HEK293 (cell line): ENCODE measurements around the gene MRPL9.
"Not testable (repeated sequence)": the region's sequence is repeated elsewhere in the genome, so short reads cannot be mapped to it uniquely, and the experiment has no call there.

Experiments used
- CTCF ChIA-PET: fragments of 350-600 bp; formaldehyde crosslinking; extraction: SDS; loops from one replicate; lab custom pipeline; 2021; ENCODE audit warnings: antibody characterized with exemption; lab: Yijun Ruan, JAX
- POLR2A ChIA-PET: fragments of 300-600 bp; formaldehyde crosslinking; extraction: SDS; loops from one replicate; lab custom pipeline; 2020; ENCODE audit warnings: antibody characterized with exemption, inconsistent platforms; lab: Yijun Ruan, JAX
- H3K27ac ChIP-seq: fragments of 200-500 bp; sonication (Bioruptor generic); 2 replicates; pipeline ENCODE4 v1.5.1; 2014; ENCODE audit warnings: low read depth, low read length, control low read depth, inconsistent platforms; ENCODE audit errors: extremely low read depth
- H3K36me3 ChIP-seq, 2 experiments: fragments of 200-500 bp in 1 of 2; sonication (Bioruptor generic) in 1 of 2; 1 replicate in 1 of 2; 2 replicates in 1 of 2; pipeline ENCODE4 v1.5.1; 2014 to 2017; ENCODE audit warnings: inconsistent platforms in 2 of 2, low read length in 2 of 2; ENCODE audit not compliant: control insufficient read depth in 2 of 2, insufficient read depth in 1 of 2
- H3K4me1 ChIP-seq: fragments of 200-500 bp; sonication (Bioruptor generic); 2 replicates; pipeline ENCODE4 v1.5.1; 2014; ENCODE audit warnings: mild to moderate bottlenecking, low read length, inconsistent platforms; ENCODE audit not compliant: control insufficient read depth, insufficient read depth
- H3K4me3 ChIP-seq: 2 replicates; pipeline ENCODE4 v1.5.1; 2011; ENCODE audit warnings: low read depth, mild to moderate bottlenecking, control low read depth, low read length, moderate library complexity
- H3K9me3 ChIP-seq: fragments of 200-500 bp; sonication (Bioruptor generic); 2 replicates; pipeline ENCODE4 v1.5.1; 2014; ENCODE audit warnings: low read depth, low read length, inconsistent platforms; ENCODE audit not compliant: control insufficient read depth, insufficient read depth
- EGR2 ChIP-seq: fragments of 450-650 bp; formaldehyde crosslinking; IDR thresholded peaks from 2 replicates; pipeline ENCODE4 v1.5.1; 2016; ENCODE audit warnings: low read depth, missing biosample characterization, missing genetic modification characterization
- KLF7 ChIP-seq: fragments of 450-650 bp; formaldehyde crosslinking; IDR thresholded peaks from 2 replicates; pipeline ENCODE4 v1.5.1; 2016; ENCODE audit warnings: missing biosample characterization, missing genetic modification characterization, borderline replicate concordance
- PRDM10 ChIP-seq: fragments of 450-650 bp; formaldehyde crosslinking; IDR thresholded peaks from 2 replicates; pipeline ENCODE4 v1.5.1; 2016; ENCODE audit warnings: missing biosample characterization, missing genetic modification characterization
- REST ChIP-seq: fragments of 450-650 bp; formaldehyde crosslinking; IDR thresholded peaks from 2 replicates; pipeline ENCODE4 v1.5.1; 2016; ENCODE audit warnings: missing biosample characterization, missing genetic modification characterization
- SALL2 ChIP-seq: fragments of 450-650 bp; formaldehyde crosslinking; IDR thresholded peaks from 2 replicates; pipeline ENCODE4 v1.5.0; 2017; ENCODE audit warnings: missing biosample characterization, mild to moderate bottlenecking, missing genetic modification characterization, borderline replicate concordance
- SP7 ChIP-seq: fragments of 450-650 bp; formaldehyde crosslinking; IDR thresholded peaks from 2 replicates; pipeline ENCODE4 v1.5.1; 2016; ENCODE audit warnings: missing biosample characterization, missing genetic modification characterization
- ZBTB21 ChIP-seq: fragments of 450-650 bp; formaldehyde crosslinking; IDR thresholded peaks from 2 replicates; pipeline ENCODE4 v1.5.1; 2017; ENCODE audit warnings: missing biosample characterization, missing genetic modification characterization
- ZNF121 ChIP-seq: fragments of 450-650 bp; formaldehyde crosslinking; IDR thresholded peaks from 2 replicates; pipeline ENCODE4 v1.5.1; 2016; ENCODE audit warnings: missing biosample characterization, missing genetic modification characterization
- ZNF148 ChIP-seq: fragments of 450-650 bp; formaldehyde crosslinking; IDR thresholded peaks from 2 replicates; pipeline ENCODE4 v1.5.0; 2017; ENCODE audit warnings: missing biosample characterization, missing genetic modification characterization, borderline replicate concordance
- ZNF184 ChIP-seq: fragments of 450-650 bp; IDR thresholded peaks from 2 replicates; pipeline ENCODE4 v1.5.1; 2018; ENCODE audit warnings: missing biosample characterization, mild to moderate bottlenecking, missing genetic modification characterization
- ZNF221 ChIP-seq: fragments of 450-650 bp; formaldehyde crosslinking; IDR thresholded peaks from 2 replicates; pipeline ENCODE4 v1.5.1; 2017; ENCODE audit warnings: missing biosample characterization, missing genetic modification characterization, borderline replicate concordance
- ZNF274 ChIP-seq, 2 experiments: fragments of 200-500 bp in 1 of 2; fragments of 450-650 bp in 1 of 2; sonication (Bioruptor generic) in 1 of 2; formaldehyde crosslinking in 1 of 2; IDR thresholded peaks; 2 replicates each; pipeline versions ENCODE4 v1.5.1 to v1.6.1; 2014 to 2016; ENCODE audit warnings: borderline replicate concordance in 1 of 2, inconsistent platforms in 1 of 2, low read length in 1 of 2, missing biosample characterization in 1 of 2, missing genetic modification characterization in 1 of 2
- ZNF394 ChIP-seq: fragments of 450-650 bp; formaldehyde crosslinking; IDR thresholded peaks from 2 replicates; pipeline ENCODE4 v1.5.1; 2016; ENCODE audit warnings: missing biosample characterization, missing genetic modification characterization, mild to moderate bottlenecking, moderate library complexity, borderline replicate concordance
- ZNF571 ChIP-seq: fragments of 450-650 bp; formaldehyde crosslinking; IDR thresholded peaks from 2 replicates; pipeline ENCODE4 v1.5.0; 2017; ENCODE audit warnings: missing biosample characterization, missing genetic modification characterization
- ZNF596 ChIP-seq: fragments of 450-650 bp; IDR thresholded peaks from 2 replicates; pipeline ENCODE4 v1.5.0; 2018; ENCODE audit warnings: missing biosample characterization, mild to moderate bottlenecking, missing genetic modification characterization, moderate library complexity
- ZNF600 ChIP-seq: fragments of 450-650 bp; formaldehyde crosslinking; IDR thresholded peaks from 2 replicates; pipeline ENCODE4 v1.5.1; 2016; ENCODE audit warnings: missing biosample characterization, missing genetic modification characterization
- ZNF792 ChIP-seq: fragments of 450-650 bp; formaldehyde crosslinking; IDR thresholded peaks from 2 replicates; pipeline ENCODE4 v1.5.1; 2016; ENCODE audit warnings: missing biosample characterization, missing genetic modification characterization
- ZSCAN30 ChIP-seq: fragments of 450-650 bp; IDR thresholded peaks from 2 replicates; pipeline ENCODE4 v1.5.1; 2018; ENCODE audit warnings: missing biosample characterization, mild to moderate bottlenecking, missing genetic modification characterization, moderate library complexity

The MRPL9 gene

DNA sequence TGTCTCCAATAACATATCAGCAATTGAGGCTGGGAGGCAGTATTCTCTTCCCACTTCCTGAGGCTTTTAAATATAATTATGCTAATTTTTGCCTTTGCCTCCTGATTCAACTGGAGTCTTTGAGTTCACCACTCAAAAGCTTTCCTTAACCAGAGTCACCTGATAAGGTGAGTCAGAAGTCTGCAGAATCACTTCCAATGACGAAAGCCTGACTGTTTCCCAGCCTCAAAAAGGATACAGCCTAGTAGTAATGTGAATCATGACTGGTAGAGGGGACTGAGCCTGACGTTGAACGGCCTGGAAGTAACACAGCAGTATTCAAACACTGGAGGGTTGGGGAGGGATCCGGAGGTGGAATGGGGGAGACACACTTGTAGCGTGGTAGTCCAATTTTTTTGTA is 10.4 kb upstream of the MRPL9 start (continued):
- TF ChIP-seq PRDM10 (tag by site-specific recombination), result no peak
- TF ChIP-seq ZNF148 (tag by site-specific recombination), result no peak
- TF ChIP-seq ZNF221 (tag by site-specific recombination), result no peak
- no peak for TF ChIP-seq KLF7
- no peak for TF ChIP-seq SP7
- TF ChIP-seq ZNF600 (tag by site-specific recombination), result no peak
- no peak for TF ChIP-seq REST (tag by site-specific recombination)

DNA sequence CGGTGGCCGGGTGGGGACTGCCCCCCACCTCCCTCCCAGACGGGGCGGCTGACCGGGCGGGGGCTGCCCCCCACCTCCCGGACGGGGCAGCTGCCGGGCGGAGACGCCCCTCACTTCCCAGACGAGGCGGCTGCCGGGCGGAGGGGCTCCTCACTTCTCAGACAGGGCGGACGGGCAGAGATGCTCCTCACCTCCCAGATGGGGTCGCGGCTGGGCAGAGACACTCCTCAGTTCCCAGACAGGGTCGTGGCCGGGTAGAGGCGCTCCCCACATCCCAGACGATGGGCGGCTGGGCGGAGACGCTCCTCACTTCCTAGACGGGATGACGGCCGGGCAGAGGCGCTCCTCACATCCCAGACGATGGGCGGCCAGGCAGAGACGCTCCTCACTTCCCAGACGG is 6.0 kb upstream of the MRPL9 start:
- H3K4me1 ChIP-seq, H3K4me3 ChIP-seq, POLR2A ChIA-PET, H3K9me3 ChIP-seq, CTCF ChIA-PET, H3K27ac ChIP-seq: not testable (repeated sequence)
- peaks cover 0 to 16% of the 10 kb centered on the region in 2 experiments; a peak in 2 of 3 replicates for H3K36me3 ChIP-seq

GRCh38 chr1:151768351-151769066 is 5.2 kb upstream of the MRPL9 start:
- H3K4me1 ChIP-seq, POLR2A ChIA-PET, H3K4me3 ChIP-seq, H3K36me3 ChIP-seq, CTCF ChIA-PET, H3K9me3 ChIP-seq, H3K27ac ChIP-seq: not testable (repeated sequence)

- POLR2A ChIA-PET, result interaction anchor here (1.0 to 1.9 kb wide), 6 partner anchors 16 to 253 kb away, joined by 3 to 11 read pairs (median 6); partner anchors contain the start of genes C2CD4D, CGN, TDRKH and TUFT1
- H3K4me1 ChIP-seq, result no peaks in the 10 kb centered on the region
- H3K4me3 ChIP-seq, result peak overlapping the region; percentile 93
- peaks cover 17 to 32% of the 10 kb centered on the region in 2 experiments; a peak in 2 of 3 replicates for H3K36me3 ChIP-seq
- no peaks in the 10 kb centered on the region for H3K9me3 ChIP-seq
- CTCF ChIA-PET, result interaction anchor here (0.6 to 1.4 kb wide), 3 partner anchors 69 to 512 kb away, joined by 3 to 5 read pairs (median 4); no protein-coding TSS in a partner anchor
- H3K27ac ChIP-seq, result peak overlapping the region; percentile 65
- TF ChIP-seq ZNF184 (tag by site-specific recombination) (no peak), ZNF274 (IDR thresholded peaks at IDR 0.05; ENCODE audit: low read length) (no peak), ZNF274 (tag by site-specific recombination; IDR thresholded peaks at IDR 0.05; ENCODE audit: borderline replicate concordance) (no peak), SALL2 (tag by site-specific recombination) (no peak), ZBTB21 (tag by site-specific recombination) (no peak), EGR2 (tag by site-specific recombination) (no peak), ZNF792 (tag by site-specific recombination) (no peak), ZNF121 (tag by site-specific recombination) (no peak), ZNF571 (no peak), ZSCAN30 (tag by site-specific recombination) (no peak), ZNF596 (no peak), ZNF394 (no peak)
Measured at GRCh38 chr1:151763990-151764389, 694 bp upstream of the MRPL9 start.
